Measurements from ENCODE around the gene DTWD2.

DNA sequence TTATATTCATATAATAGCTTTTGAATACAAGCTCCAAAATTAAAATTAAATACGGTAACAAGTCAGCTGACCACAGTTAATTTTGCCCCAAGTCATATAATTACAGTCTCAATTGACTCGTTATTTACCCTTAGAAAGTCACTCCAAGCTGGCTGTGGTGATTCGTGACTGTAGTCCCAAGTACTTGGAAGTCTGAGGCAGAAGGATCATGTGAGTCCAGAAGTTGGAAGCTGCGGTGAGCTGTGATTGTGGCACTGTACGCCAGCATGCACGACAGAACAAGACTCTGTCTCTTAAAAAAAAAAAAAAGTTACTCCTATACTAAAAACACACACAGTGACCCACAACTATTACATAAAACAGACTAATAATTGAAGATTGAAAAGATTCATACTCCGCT, 31.6 kb upstream of the DTWD2 start:
- TF ChIP-seq, protein P1, sequence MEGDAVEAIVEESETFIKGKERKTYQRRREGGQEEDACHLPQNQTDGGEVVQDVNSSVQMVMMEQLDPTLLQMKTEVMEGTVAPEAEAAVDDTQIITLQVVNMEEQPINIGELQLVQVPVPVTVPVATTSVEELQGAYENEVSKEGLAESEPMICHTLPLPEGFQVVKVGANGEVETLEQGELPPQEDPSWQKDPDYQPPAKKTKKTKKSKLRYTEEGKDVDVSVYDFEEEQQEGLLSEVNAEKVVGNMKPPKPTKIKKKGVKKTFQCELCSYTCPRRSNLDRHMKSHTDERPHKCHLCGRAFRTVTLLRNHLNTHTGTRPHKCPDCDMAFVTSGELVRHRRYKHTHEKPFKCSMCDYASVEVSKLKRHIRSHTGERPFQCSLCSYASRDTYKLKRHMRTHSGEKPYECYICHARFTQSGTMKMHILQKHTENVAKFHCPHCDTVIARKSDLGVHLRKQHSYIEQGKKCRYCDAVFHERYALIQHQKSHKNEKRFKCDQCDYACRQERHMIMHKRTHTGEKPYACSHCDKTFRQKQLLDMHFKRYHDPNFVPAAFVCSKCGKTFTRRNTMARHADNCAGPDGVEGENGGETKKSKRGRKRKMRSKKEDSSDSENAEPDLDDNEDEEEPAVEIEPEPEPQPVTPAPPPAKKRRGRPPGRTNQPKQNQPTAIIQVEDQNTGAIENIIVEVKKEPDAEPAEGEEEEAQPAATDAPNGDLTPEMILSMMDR (IDR thresholded peaks at IDR 0.05; ENCODE audit: low read depth, low read length, poor library complexity, severe bottlenecking), result no peak
- no peak for TF ChIP-seq EZH2phosphoT487 (IDR thresholded peaks at IDR 0.05; ENCODE audit: borderline replicate concordance, low read length)

Data from DOHH2 (cell line).